Stimulated activated CD4-positive, alpha-beta T cell treated with anti-CD3 and anti-CD28 coated beads, Interleukin-4, amount 100 ng/mL, for 24 hours (primary cell): ENCODE results near the gene TMEM98.
"Not testable (repeated sequence)": the region's sequence is repeated elsewhere in the genome, so short reads cannot be mapped to it uniquely, and the experiment has no call there.

Experiments
- DNase-seq: peaks from one replicate; pipeline ENCODE4 v3.0.0-alpha.2; 2020

Gene TMEM98

GRCh38 chr17:32944248-32945020 lies 16.5 kb downstream of the TMEM98 start:
- DNase-seq: no peak

- no peak for DNase-seq
Observed at GRCh38 chr17:32946375-32947135, 18.6 kb downstream of the TMEM98 start.

GRCh38 chr17:32947736-32948135 lies 19.8 kb downstream of the TMEM98 start:
- no peak for DNase-seq

GRCh38 chr17:32949181-32949580 lies 21.2 kb downstream of the TMEM98 start:
- DNase-seq: no peak

- DNase-seq: not testable (repeated sequence)
Observed at GRCh38 chr17:32952491-32952890, 24.5 kb downstream of the TMEM98 start.

GRCh38 chr17:32953045-32953444 lies 25.1 kb downstream of the TMEM98 start:
- DNase-seq: no peak

GRCh38 chr17:32953857-32954256 lies 25.9 kb downstream of the TMEM98 start:
- DNase-seq: no peak

GRCh38 chr17:32954477-32954876 lies 26.5 kb downstream of the TMEM98 start:
- DNase-seq: no peak

GRCh38 chr17:32955155-32955554 lies 27.2 kb downstream of the TMEM98 start:
- DNase-seq: no peak

- DNase-seq: no peak
Observed at GRCh38 chr17:32956240-32956970, 28.5 kb downstream of the TMEM98 start.

GRCh38 chr17:32958418-32958817 lies 30.5 kb downstream of the TMEM98 start:
- DNase-seq: no peak

GRCh38 chr17:32960815-32961214 lies 32.9 kb downstream of the TMEM98 start:
- no peak for DNase-seq

- DNase-seq: no peak
Observed at GRCh38 chr17:32962320-32962711, 34.4 kb downstream of the TMEM98 start.

GRCh38 chr17:32964541-32964940 lies 36.6 kb downstream of the TMEM98 start:
- DNase-seq: no peak

- not testable (repeated sequence) for DNase-seq
Observed at GRCh38 chr17:32969231-32969630, 41.3 kb downstream of the TMEM98 start.

GRCh38 chr17:32970281-32970680 lies 42.3 kb downstream of the TMEM98 start:
- DNase-seq: no peak

GRCh38 chr17:32971171-32971570 lies 43.2 kb downstream of the TMEM98 start:
- DNase-seq: peak; percentile 5

GRCh38 chr17:32976131-32976530 lies 48.2 kb downstream of the TMEM98 start:
- no peak for DNase-seq

- no peak for DNase-seq
Observed at GRCh38 chr17:32976605-32977004, 48.7 kb downstream of the TMEM98 start.

- no peak for DNase-seq
Observed at GRCh38 chr17:32980230-32980629, 52.3 kb downstream of the TMEM98 start.

- not testable (repeated sequence) for DNase-seq
Observed at GRCh38 chr17:32981611-32982010, 53.7 kb downstream of the TMEM98 start.

GRCh38 chr17:32985050-32985756 lies 57.2 kb downstream of the TMEM98 start:
- no peak for DNase-seq

- DNase-seq: not testable (repeated sequence)
Observed at GRCh38 chr17:32987453-32987805, 59.5 kb downstream of the TMEM98 start.
